ENCODE measurements around the gene ORC2.

DNA sequence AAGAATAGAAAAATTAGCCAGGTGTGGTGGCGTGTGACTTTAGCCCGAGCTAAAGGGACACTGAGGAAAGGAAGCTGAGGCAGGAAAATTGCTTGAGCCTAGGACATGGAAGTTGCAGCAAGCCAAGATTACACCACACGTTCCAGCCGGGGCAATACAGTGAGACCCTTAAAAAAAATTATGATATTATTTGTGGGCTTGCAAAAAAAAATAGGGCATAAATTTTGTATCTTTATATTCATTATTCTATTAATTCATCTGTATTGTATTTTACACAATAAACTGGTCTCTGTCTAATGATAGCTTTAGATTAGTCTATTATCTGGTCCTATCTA, 18.1 kb downstream of the ORC2 start:
- TF ChIP-seq CTCF (IDR thresholded peaks at IDR 0.05; ENCODE audit: insufficient read depth, low read depth, low read length) (no peak), EZH2 (IDR thresholded peaks at IDR 0.05; ENCODE audit: insufficient read depth, low read length) (no peak)

All from astrocyte (in vitro differentiated cells and primary cell).